ENCODE measurements around the gene CKAP2. TPM values are rescaled to one million over a fixed set of nuclear protein-coding genes. Genes with fewer than 3 reads are reported as not detected.
"Not testable (repeated sequence)": the region's sequence is repeated elsewhere in the genome, so short reads cannot be mapped to it uniquely, and the experiment has no call there.

Gene CKAP2
- total and polyA plus RNA-seq, 2 of the 8 experiments (the other 6 are each of a cell fraction or from before 2014, with no cell fraction given): 8.3 to 70.7 TPM

- POLR2A ChIA-PET (ENCODE audit: partially characterized antibody); H2AFZ ChIP-seq (ENCODE audit: low read length); H2BK20ac ChIP-seq (ENCODE audit: low read length); H4K91ac ChIP-seq (replicated peaks; ENCODE audit: insufficient read length, low read length); H3K18ac ChIP-seq (ENCODE audit: extremely low read depth, low read length); FAIRE-seq; H3K23me2 ChIP-seq (ENCODE audit: low read depth, low read length); H2BK5ac ChIP-seq (ENCODE audit: low read depth, low read length); H2BK15ac ChIP-seq (ENCODE audit: low read length); H4K5ac ChIP-seq (ENCODE audit: insufficient read length, low read depth, low read length); H3K14ac ChIP-seq (ENCODE audit: insufficient read length); H4K8ac ChIP-seq (ENCODE audit: extremely low read depth, insufficient read depth, low read length); H3K9me3 ChIP-seq (ENCODE audit: insufficient read depth in 2 of 2, low read depth in 1 of 2, low read length in 1 of 2); H3K9ac ChIP-seq (replicated peaks in 1 of 4; ENCODE audit: extremely low read depth in 1 of 4, low read depth in 3 of 4, low read length in 3 of 4); H3K4ac ChIP-seq (replicated peaks; ENCODE audit: insufficient read length, low read depth, low read length); H3K23ac ChIP-seq (ENCODE audit: insufficient read length); H3K36me3 ChIP-seq (ENCODE audit: control insufficient read depth in 2 of 4, insufficient read depth in 4 of 4, low read length in 3 of 4); H3K27ac ChIP-seq (ENCODE audit: low read depth, low read length); H3K79me1 ChIP-seq (ENCODE audit: low read depth, low read length); H3K4me1 ChIP-seq (replicated peaks in 1 of 4; ENCODE audit: control insufficient read depth in 3 of 4, insufficient read depth in 4 of 4, low read length in 3 of 4); H3K27me3 ChIP-seq (replicated peaks in 1 of 4; ENCODE audit: control insufficient read depth in 3 of 4, extremely low read depth in 1 of 4, insufficient read depth in 3 of 4, low read length in 3 of 4); H4K20me1 ChIP-seq (replicated peaks in 1 of 2; ENCODE audit: control insufficient read depth in 1 of 2, insufficient read depth in 2 of 2, low read length in 2 of 2); H3K4me3 ChIP-seq (ENCODE audit: extremely low read depth in 1 of 4, insufficient read depth in 2 of 4, low read depth in 3 of 4, low read length in 4 of 4); H2AK5ac ChIP-seq (ENCODE audit: low read depth, low read length); H2BK120ac ChIP-seq (replicated peaks; ENCODE audit: low read depth, low read length); H2BK12ac ChIP-seq (ENCODE audit: low read depth, low read length); H3K56ac ChIP-seq (replicated peaks; ENCODE audit: insufficient read length, low read depth, low read length); DNase-seq (ENCODE audit: low read depth in 1 of 2, low spot score in 2 of 2); CTCF ChIA-PET (ENCODE audit: partially characterized antibody); H3K4me2 ChIP-seq (ENCODE audit: insufficient read depth in 1 of 2, low read depth in 2 of 2, low read length in 2 of 2); H3K79me2 ChIP-seq (ENCODE audit: control insufficient read depth in 1 of 2, insufficient read depth in 2 of 2, low read length in 2 of 2): not testable (repeated sequence)
- 95% methylated on average over 2 of the region's 6 CpGs; no CpG with 5 or more reads in 1 of the 2 experiments for WGBS, 2 experiments (ENCODE audit: extremely low coverage in 1 of 2, insufficient coverage in 1 of 2, insufficient read length in 1 of 2, insufficient replicate concordance in 2 of 2, low coverage in 1 of 2, low lambda C conversion rate in 2 of 2, missing lambda C conversion rate in 1 of 2)
These were observed 68.0 kb downstream of the CKAP2 start for GRCh38 chr13:52523323-52523722.

Other genes starting within 250 kb of the CKAP2 start
- gene THSD1, start 49.3 kb upstream of the CKAP2 start, total RNA-seq (2021; fragmentation: NEBNext Ultra II Directional; extraction: Animal tissue kit (Norgen Biotek cat#: 25700)): 0.23 and 0.35 TPM in 2 replicates
- gene THSD1, start 49.3 kb upstream of the CKAP2 start, polyA plus RNA-seq (2011; rRNA removed): 0.17 and 0.22 TPM in 2 replicates
- 19.8 and 22.5 TPM in 2 replicates for gene VPS36, start 4.8 kb upstream of the CKAP2 start, total RNA-seq (2021; fragmentation: NEBNext Ultra II Directional; extraction: Animal tissue kit (Norgen Biotek cat#: 25700))
- 8.8 and 14.1 TPM in 2 replicates for gene VPS36, start 4.8 kb upstream of the CKAP2 start, polyA plus RNA-seq (2011; rRNA removed)
- 7.3 and 8.9 TPM in 2 replicates for gene HNRNPA1L2, start 187.0 kb downstream of the CKAP2 start, total RNA-seq (2021; fragmentation: NEBNext Ultra II Directional; extraction: Animal tissue kit (Norgen Biotek cat#: 25700))
- 3.1 and 3.7 TPM in 2 replicates for gene HNRNPA1L2, start 187.0 kb downstream of the CKAP2 start, polyA plus RNA-seq (2011; rRNA removed)
- gene SUGT1, start 197.4 kb downstream of the CKAP2 start, total RNA-seq (2021; fragmentation: NEBNext Ultra II Directional; extraction: Animal tissue kit (Norgen Biotek cat#: 25700)): 99.4 and 103 TPM in 2 replicates
- gene SUGT1, start 197.4 kb downstream of the CKAP2 start, polyA plus RNA-seq (2011; rRNA removed): 21.0 and 25.7 TPM in 2 replicates

All from H1 (cell line).